Activated naive CD4-positive, alpha-beta T cell treated with anti-CD3 and anti-CD28 coated beads, Interleukin-2, amount 10 ng/mL, durations not matched to agents 7 days and 5 days (primary cell): ENCODE results near the gene ZFYVE1.
"Not testable (repeated sequence)": the region's sequence is repeated elsewhere in the genome, so short reads cannot be mapped to it uniquely, and the experiment has no call there.

Experiments
- CTCF ChIA-PET: fragments of 350-600 bp; sonication (Branson Sonifier 250); formaldehyde crosslinking; loops from one replicate; lab custom pipeline; 2021; ENCODE audit warnings: antibody characterized with exemption; lab: Charles Lee
- DNase-seq: peaks from one replicate; pipeline ENCODE4 v3.0.0-alpha.2; 2020
- H3K27ac Mint-ChIP-seq: one replicate; pipeline ENCODE4 v1.8.0; 2021; ENCODE audit warnings: mild to moderate bottlenecking, moderate library complexity, mixed read lengths
- H3K27me3 Mint-ChIP-seq: one replicate; pipeline ENCODE4 v1.8.0; 2021; ENCODE audit warnings: mild to moderate bottlenecking, mixed read lengths
- H3K36me3 Mint-ChIP-seq: one replicate; pipeline ENCODE4 v1.8.0; 2021; ENCODE audit warnings: mixed read lengths
- H3K4me1 Mint-ChIP-seq: one replicate; pipeline ENCODE4 v1.8.0; 2021; ENCODE audit warnings: mixed read lengths
- H3K4me3 Mint-ChIP-seq: one replicate; pipeline ENCODE4 v1.8.0; 2021; ENCODE audit warnings: mild to moderate bottlenecking, moderate library complexity, mixed read lengths
- H3K9me3 Mint-ChIP-seq: one replicate; pipeline ENCODE4 v1.8.0; 2021; ENCODE audit warnings: mixed read lengths

ZFYVE1 gene

DNA sequence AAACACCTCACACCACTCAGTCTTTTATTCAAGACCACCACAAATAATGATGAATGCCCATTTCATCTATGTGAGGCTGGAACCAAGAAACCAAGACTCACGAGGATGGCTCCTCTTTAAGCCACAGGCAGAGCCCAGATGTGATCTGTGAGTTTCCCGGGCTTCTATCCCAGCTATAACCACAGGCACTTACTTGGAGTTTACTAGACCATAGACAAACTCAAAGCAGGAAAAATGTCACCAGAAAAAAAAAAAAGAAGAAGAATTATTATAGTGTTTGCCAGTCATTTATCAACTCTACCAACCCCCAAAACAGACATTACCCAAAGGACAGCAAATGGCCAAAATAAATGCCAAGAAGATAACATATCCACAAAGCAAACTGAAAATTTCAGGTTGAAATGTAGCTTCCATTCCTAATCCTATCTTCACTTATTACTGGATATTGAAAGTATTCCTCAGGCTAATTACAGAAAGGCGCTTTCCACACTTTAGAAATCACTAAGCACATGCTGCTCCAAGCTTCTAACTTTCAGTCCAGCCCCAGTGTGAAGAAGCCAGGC, 44.7 kb downstream of the ZFYVE1 start:
- H3K9me3 Mint-ChIP-seq: no peaks in the 10 kb centered on the region
- H3K27me3 Mint-ChIP-seq: no peaks in the 10 kb centered on the region
- CTCF ChIA-PET: interaction anchor here (0.6 kb wide), 1 partner anchor 20 kb away, joined by 4 read pairs; no protein-coding TSS in a partner anchor
- no peaks in the 10 kb centered on the region for H3K4me1 Mint-ChIP-seq
- no peak for DNase-seq
- peaks cover 42% of the 10 kb centered on the region for H3K36me3 Mint-ChIP-seq
- no peak overlapping the region for H3K27ac Mint-ChIP-seq
- H3K4me3 Mint-ChIP-seq: no peak overlapping the region

GRCh38 chr14:72980863-72981262, 46.0 kb downstream of the ZFYVE1 start:
- Mint-ChIP-seq H3K4me3 (no peak overlapping the region), H3K4me1 (no peaks in the 10 kb centered on the region), H3K36me3 (peaks cover 37% of the 10 kb centered on the region), H3K9me3 (no peaks in the 10 kb centered on the region), H3K27me3 (no peaks in the 10 kb centered on the region), H3K27ac (no peak overlapping the region)
- CTCF ChIA-PET: no interaction called here
- DNase-seq: no peak

GRCh38 chr14:72978856-72979255, 48.0 kb downstream of the ZFYVE1 start:
- Mint-ChIP-seq H3K27ac (no peak overlapping the region), H3K27me3 (no peaks in the 10 kb centered on the region), H3K4me3 (no peak overlapping the region), H3K9me3 (no peaks in the 10 kb centered on the region), H3K36me3 (peaks cover 36% of the 10 kb centered on the region), H3K4me1 (no peaks in the 10 kb centered on the region)
- CTCF ChIA-PET: no interaction called here
- no peak for DNase-seq

- CTCF ChIA-PET: no interaction called here
- no peak for DNase-seq
- Mint-ChIP-seq H3K27me3 (no peaks in the 10 kb centered on the region), H3K9me3 (no peaks in the 10 kb centered on the region), H3K4me1 (no peaks in the 10 kb centered on the region), H3K36me3 (peaks cover 38% of the 10 kb centered on the region), H3K27ac (no peak overlapping the region), H3K4me3 (no peak overlapping the region)
Measured at GRCh38 chr14:72975770-72976169, 51.1 kb downstream of the ZFYVE1 start.

- Mint-ChIP-seq H3K36me3 (peaks cover 37% of the 10 kb centered on the region), H3K4me1 (no peaks in the 10 kb centered on the region), H3K4me3 (no peak overlapping the region), H3K27ac (no peak overlapping the region), H3K9me3 (no peaks in the 10 kb centered on the region), H3K27me3 (no peaks in the 10 kb centered on the region)
- CTCF ChIA-PET: interaction anchor here (0.7 kb wide), 1 partner anchor 269 kb away, joined by 3 read pairs; no protein-coding TSS in a partner anchor
- DNase-seq: no peak
Measured at GRCh38 chr14:72974661-72975060, 52.2 kb downstream of the ZFYVE1 start.

- H3K27ac Mint-ChIP-seq: no peak overlapping the region
- no peak for DNase-seq
- no peak overlapping the region for H3K4me3 Mint-ChIP-seq
- H3K36me3 Mint-ChIP-seq: peaks cover 36% of the 10 kb centered on the region
- CTCF ChIA-PET: no interaction called here
- H3K4me1 Mint-ChIP-seq: no peaks in the 10 kb centered on the region
- no peaks in the 10 kb centered on the region for H3K27me3 Mint-ChIP-seq
- H3K9me3 Mint-ChIP-seq: no peaks in the 10 kb centered on the region
Measured at GRCh38 chr14:72970824-72971434, 56.0 kb downstream of the ZFYVE1 start.

DNA sequence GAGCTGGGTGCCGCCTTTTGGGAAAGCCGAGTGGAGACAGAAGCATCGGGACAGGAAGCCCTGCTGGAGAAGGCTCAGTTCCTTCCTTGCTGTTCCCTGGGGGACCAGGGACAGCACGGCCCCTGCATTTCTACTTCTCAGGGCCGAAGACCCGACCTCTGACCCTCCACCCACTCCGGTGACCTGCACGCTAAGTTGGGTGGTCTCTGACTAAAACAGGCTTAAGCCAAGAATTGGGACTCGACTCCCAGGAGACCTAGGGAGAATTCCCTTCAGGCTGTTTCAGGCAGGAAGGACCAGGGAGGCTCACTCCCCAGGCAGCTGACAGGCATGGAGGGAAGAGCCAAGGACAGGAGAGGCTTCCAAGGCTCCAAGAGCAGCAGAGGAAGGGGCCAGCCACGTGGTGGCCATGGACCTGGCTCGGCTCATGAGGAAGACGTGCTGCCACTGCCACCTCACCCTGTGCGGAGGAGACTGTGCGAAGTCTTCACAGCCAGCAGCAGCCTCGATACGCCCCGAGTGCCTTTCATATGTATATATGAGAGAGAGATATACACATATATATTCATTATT, 56.8 kb downstream of the ZFYVE1 start:
- Mint-ChIP-seq H3K36me3 (peaks cover 30% of the 10 kb centered on the region), H3K4me1 (peaks cover under 1% of the 10 kb centered on the region), H3K27me3 (no peaks in the 10 kb centered on the region), H3K9me3 (no peaks in the 10 kb centered on the region), H3K4me3 (no peak overlapping the region), H3K27ac (no peak overlapping the region)
- CTCF ChIA-PET: interaction anchor here (1.0 kb wide), 1 partner anchor 22 kb away, joined by 4 read pairs; no protein-coding TSS in a partner anchor
- DNase-seq: no peak

DNA sequence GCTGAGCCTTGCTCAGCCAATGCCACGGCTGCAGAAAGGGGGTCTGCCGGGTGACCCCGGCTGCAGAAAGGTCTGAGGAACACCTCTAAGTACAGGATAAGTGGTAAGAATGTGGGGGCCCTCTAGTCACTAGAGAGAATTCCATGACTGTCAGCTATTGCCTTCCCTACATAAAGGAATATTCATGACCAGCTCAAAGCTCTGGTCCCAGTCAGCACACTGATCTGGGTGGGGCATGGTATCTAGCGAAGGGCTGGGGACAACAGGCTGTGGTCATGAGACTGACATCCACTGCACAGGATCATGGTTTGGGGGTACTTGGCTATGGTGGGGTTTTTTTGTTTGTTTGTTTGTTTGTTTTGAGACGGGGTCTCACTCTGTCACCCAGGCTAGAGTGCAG, 58.6 kb downstream of the ZFYVE1 start:
- Mint-ChIP-seq H3K36me3 (peaks cover 23% of the 10 kb centered on the region), H3K4me1 (peaks cover 9% of the 10 kb centered on the region), H3K27me3 (no peaks in the 10 kb centered on the region), H3K27ac (no peak overlapping the region), H3K9me3 (no peaks in the 10 kb centered on the region), H3K4me3 (no peak overlapping the region)
- no peak for DNase-seq
- CTCF ChIA-PET: no interaction called here

- Mint-ChIP-seq H3K4me1 (peaks cover 15% of the 10 kb centered on the region), H3K27me3 (no peaks in the 10 kb centered on the region), H3K9me3 (no peaks in the 10 kb centered on the region), H3K27ac (no peak overlapping the region), H3K36me3 (peaks cover 27% of the 10 kb centered on the region), H3K4me3 (no peak overlapping the region)
- DNase-seq: no peak
- CTCF ChIA-PET: no interaction called here
Measured at GRCh38 chr14:72966038-72966437, 60.9 kb downstream of the ZFYVE1 start.

GRCh38 chr14:72965249-72965648, 61.7 kb downstream of the ZFYVE1 start:
- Mint-ChIP-seq H3K4me3 (no peak overlapping the region), H3K4me1 (peaks cover 15% of the 10 kb centered on the region), H3K36me3 (peaks cover 32% of the 10 kb centered on the region), H3K9me3 (no peaks in the 10 kb centered on the region), H3K27me3 (no peaks in the 10 kb centered on the region), H3K27ac (no peak overlapping the region)
- DNase-seq: no peak
- CTCF ChIA-PET: no interaction called here

GRCh38 chr14:72962829-72963312, 64.0 kb downstream of the ZFYVE1 start:
- CTCF ChIA-PET: no interaction called here
- peaks cover 32% of the 10 kb centered on the region for H3K36me3 Mint-ChIP-seq
- H3K27ac Mint-ChIP-seq: peak overlapping the region; percentile 19
- H3K9me3 Mint-ChIP-seq: no peaks in the 10 kb centered on the region
- no peaks in the 10 kb centered on the region for H3K27me3 Mint-ChIP-seq
- H3K4me3 Mint-ChIP-seq: no peak overlapping the region
- no peak for DNase-seq
- peaks cover 15% of the 10 kb centered on the region for H3K4me1 Mint-ChIP-seq

DNA sequence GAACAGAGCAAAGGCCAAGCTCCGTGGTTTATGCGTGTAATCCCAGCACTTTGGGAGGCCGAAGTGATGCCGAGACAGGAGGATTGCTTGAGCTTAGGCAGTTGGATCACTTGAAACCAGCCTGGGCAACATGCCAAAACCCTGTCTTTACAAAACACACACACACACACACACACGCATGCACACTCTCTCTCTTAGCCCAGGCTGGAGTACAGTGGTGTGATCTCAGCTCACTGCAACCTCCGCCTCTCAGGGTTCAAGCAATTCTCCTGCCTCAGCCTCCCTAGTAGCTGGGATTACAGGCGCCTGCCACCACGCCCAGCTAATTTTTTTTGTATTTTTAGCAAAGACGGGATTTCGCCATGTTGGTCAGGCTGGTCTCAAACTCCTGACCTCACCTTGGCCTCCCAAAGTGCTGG, 64.6 kb downstream of the ZFYVE1 start:
- H3K27me3 Mint-ChIP-seq, DNase-seq, H3K27ac Mint-ChIP-seq, H3K4me3 Mint-ChIP-seq, H3K9me3 Mint-ChIP-seq, CTCF ChIA-PET: not testable (repeated sequence)
- H3K36me3 Mint-ChIP-seq: peaks cover 32% of the 10 kb centered on the region
- H3K4me1 Mint-ChIP-seq: peaks cover 15% of the 10 kb centered on the region

GRCh38 chr14:72961579-72962335, 65.1 kb downstream of the ZFYVE1 start:
- Mint-ChIP-seq H3K27me3 (no peaks in the 10 kb centered on the region), H3K36me3 (peaks cover 30% of the 10 kb centered on the region), H3K27ac (peak overlapping the region; percentile 12), H3K4me1 (peaks cover 15% of the 10 kb centered on the region), H3K9me3 (no peaks in the 10 kb centered on the region), H3K4me3 (no peak overlapping the region)
- DNase-seq: no peak
- CTCF ChIA-PET: no interaction called here

DNA sequence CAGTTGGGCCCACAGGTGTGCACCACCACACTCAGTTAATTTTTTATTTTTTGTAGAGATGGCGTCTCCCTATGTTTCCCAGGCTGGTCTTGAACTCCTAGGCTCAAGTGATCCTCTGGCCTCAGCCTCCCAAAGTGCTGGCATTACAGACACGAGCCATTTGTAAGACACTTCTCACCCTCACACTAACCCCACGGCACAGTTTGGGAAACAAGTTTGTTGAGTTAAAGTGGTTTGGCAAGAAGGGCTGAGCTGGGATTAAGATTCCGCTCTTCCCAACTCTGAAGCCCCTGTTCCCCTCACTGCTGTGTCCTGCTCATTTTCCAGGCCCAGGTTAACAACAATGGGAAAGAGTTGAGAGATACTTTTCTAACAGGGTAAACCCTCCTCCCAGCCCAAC, 65.9 kb downstream of the ZFYVE1 start:
- DNase-seq, H3K27ac Mint-ChIP-seq, H3K27me3 Mint-ChIP-seq, CTCF ChIA-PET, H3K4me3 Mint-ChIP-seq, H3K9me3 Mint-ChIP-seq: not testable (repeated sequence)
- H3K36me3 Mint-ChIP-seq: peaks cover 36% of the 10 kb centered on the region
- peaks cover 15% of the 10 kb centered on the region for H3K4me1 Mint-ChIP-seq
